NAMALWA (cell line): ENCODE results near the gene SMO.

Experiments used
- DNase-seq: peaks from one replicate; pipeline ENCODE4 v3.0.0-alpha.2; 2015; ENCODE audit warnings: low spot score

SMO gene

GRCh38 chr7:129188372-129188891 is at the start of gene SMO:
Gene SMO (plus strand): TSS chr7:129188633. CDS start chr7:129189152, 519 bp downstream.
- no peak for DNase-seq

- DNase-seq = no peak
Observed at GRCh38 chr7:129143724-129144094, 44.7 kb upstream of the SMO start.

DNA sequence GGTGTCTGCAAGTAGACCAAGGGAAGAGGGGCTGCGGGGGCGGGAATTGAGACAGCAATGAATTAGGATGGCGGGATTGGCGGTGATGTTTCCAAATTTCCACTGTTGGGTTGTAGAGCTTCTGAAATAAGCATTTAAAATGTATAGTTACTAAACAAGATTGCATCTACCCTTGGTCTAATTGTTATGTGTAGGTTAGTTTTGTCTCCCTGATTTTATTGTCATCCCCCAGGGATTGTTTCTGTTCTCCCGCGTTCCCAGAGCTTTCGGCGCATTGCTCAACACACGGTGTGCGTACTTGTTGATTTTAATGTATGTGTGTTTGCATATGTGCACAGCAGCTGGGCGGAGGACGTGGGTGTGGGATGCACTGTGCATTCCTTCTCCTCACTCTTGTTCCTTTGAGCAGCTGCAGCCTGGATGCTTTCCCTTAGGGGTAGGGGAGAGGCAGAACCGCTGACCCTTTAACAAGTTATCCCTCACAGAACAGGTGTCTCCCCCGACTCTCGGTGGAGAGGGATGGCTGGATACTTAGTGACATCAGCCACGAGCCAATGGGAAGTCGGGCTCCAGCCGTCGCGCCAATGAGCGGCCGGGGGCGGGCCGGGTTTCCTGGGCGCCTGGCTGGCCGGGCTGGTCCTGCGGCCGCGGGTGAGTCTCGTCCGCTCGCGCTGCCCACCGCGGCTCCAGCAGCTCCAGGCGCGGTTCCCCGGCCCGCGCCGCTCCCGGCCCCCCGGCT is 44.2 kb upstream of the SMO start, which contains the start of gene TSPAN33:
TSPAN33 (plus strand) TSS at position 613 of the 739 bp plus-strand sequence. CDS start 274 bp downstream, outside the sequence.
- DNase-seq = peak; percentile 82

DNA sequence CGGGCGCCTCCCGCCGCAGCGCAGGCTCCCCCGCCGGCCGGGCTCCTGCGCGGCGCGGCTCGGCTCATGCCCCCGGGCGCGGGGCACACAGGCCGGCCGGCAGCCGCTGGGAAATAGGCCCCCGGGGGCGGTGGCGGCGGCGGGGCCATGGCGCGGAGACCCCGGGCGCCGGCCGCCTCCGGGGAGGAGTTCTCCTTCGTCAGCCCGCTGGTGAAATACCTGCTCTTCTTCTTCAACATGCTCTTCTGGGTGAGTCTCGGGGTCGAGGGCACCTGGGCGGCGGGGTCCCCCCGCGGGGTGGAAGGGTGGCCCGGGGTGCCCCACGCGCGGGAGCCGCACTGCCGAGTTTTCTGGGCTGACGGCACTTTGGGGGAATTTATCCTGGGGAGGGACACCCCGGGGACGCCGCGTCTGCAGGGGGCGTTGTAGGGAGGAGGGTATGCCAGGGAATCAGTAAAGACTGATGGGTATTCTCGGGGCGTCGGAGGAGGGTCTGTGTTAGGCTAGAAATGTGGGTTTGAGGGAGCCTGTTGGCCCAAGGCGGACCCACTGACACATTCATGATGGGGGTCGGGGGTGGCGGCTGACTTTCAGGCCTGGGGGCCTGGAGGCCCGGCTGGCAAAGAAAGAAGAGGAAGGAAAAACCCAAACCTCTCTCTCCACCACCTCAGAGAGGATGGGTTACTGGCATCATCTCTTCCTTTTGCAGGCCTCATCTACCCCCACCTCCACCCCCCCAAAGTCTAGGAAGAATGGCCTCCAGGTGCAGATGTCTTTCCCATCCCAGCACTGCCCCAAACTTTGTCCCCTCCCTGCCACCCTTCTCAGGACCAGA is 43.4 kb upstream of the SMO start:
- DNase-seq = peak; percentile 41

- peak; percentile 63 for DNase-seq
Observed at GRCh38 chr7:129146237-129146979, 42.0 kb upstream of the SMO start.

DNA sequence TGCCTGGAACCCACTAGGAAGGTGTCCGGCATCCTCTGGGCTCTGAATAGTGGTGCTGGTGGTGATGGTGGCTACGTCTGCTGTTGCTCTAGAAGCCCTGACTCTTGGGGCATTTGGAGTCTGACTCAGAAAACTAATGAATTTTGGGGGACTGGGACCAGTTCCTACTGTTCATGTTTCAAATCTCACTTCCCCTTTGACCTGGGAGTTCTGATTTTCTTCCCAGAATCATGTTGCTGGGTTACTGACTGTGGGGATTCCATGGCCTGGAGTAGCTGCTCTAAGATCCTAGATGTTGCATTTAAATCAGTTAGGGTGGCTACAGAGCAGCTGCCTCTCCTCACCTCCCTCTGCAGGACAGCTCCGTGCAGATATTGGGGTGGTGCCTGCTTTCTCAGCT is 40.7 kb upstream of the SMO start:
- DNase-seq = no peak

GRCh38 chr7:129149511-129149910 is 38.9 kb upstream of the SMO start:
- DNase-seq = no peak

DNA sequence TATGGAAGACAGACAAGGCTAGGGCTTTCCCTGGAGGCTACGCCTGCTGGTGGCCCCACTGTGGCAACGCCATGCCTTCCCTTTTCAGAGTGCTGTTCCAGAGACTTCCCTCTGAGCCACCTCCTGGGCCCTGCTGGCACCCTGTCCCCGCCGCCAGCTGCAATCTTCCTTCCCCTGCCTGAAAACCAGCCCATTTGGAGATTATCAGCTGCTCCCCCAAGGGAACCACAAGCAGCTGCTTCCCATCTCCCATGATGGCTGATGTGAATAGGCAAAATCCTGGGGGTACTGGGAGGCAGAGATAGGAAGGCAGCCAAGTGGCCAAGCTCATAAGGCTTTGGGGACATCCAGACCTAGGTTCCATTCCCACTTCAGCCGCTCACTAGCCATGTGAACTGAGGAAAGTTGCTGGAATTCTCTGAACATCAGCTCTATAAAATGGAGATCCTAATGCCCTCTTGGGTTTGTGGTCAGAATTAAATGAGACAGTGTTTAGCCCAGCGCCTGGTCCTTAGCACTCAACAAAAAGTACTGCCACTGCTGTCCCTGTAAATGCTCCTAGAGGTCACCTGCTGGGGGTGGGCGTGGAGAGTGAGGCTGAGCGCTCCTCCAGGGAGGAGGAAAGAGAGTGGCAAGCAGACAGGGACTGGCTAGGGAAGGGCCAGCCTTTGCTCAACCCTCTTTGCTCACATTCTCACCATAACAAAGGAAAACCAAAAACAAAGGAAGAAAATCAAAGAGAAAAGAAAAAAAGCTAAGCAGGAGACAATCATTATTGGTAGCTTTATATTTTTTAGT is 38.0 kb upstream of the SMO start:
- DNase-seq = no peak

- no peak for DNase-seq
Observed at GRCh38 chr7:129157651-129158050, 30.8 kb upstream of the SMO start.

GRCh38 chr7:129159539-129159938 is 28.9 kb upstream of the SMO start:
- no peak for DNase-seq

DNA sequence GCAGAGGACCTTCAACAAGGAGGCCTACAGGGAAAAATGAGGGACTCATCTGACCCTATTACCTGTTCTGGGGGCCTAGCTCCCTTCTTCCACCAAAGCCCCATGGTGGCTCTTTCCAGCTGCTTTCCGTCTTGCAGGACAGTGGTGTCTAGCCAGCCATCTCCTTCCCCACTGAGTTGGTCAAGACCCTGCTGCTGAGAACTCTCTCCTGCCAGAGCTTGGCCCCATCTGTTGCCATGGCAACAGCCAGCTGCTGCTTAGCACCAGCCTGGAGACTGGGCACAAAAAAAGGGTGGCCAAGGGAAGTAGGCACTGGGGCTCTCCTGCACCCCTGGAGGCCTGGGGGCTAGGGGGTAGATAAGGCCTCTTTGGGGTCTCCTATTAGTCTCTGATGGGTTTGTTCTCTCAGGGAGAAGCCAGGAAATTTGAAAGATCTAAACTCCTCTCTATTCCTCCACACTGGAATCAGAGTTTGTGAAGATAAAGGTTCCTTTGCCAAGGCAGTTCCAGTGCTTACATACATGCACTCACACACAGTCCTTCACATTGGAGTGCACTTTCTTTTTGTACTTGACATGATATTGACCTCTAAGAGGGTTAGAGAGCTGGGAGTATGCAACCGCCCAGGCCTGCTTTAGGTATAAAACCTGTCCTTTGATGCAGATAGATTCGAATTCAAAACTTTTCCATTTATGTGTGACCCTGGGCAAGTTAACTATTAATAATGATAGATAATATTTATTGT is 28.1 kb upstream of the SMO start:
- peak; percentile 48 for DNase-seq

- no peak for DNase-seq
Observed at GRCh38 chr7:129161524-129162225, 26.8 kb upstream of the SMO start.

DNA sequence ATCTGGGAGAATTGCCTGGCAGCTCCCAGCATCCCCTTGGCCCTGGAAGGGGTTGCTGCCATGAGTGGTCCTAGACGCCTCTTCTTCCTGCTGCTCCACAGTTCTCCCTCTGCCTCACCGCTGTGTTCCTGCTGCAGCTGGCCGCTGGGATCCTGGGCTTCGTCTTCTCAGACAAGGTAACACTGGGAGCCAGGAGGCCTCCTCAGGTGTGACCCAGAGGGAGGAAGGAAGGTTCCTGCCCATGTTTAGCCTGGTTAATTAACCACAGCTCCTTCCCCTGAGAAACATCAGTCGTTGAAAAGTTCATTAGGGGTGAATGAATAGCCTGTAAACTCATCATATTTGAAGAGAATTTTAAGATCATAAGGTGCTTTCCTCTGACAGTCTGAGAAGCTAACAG is 25.7 kb upstream of the SMO start:
- DNase-seq = no peak

GRCh38 chr7:129163875-129164544 is 24.4 kb upstream of the SMO start:
- DNase-seq = peak; percentile 81

GRCh38 chr7:129166745-129167144 is 21.7 kb upstream of the SMO start:
- DNase-seq = no peak

DNA sequence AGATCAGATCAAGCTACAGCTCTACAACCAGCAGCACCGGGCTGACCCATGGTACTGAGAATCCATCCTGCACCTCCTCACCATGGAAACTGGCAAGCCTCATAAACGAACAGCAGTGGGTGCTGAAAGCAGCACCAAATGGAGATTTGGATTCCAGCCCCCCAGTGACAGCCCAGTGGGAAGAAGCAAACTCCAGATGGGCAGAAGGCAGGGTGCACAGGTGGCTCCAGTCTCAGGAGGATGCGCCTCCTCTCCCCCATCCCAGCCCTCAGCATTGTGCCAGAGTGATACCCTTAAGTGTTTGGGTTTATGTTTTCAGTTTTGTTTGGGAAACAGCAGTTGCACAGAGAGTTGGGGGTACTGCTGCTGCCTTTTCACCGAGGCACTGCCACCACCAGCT is 20.6 kb upstream of the SMO start:
- DNase-seq = no peak

- no peak for DNase-seq
Observed at GRCh38 chr7:129168231-129169021, 20.0 kb upstream of the SMO start.

DNA sequence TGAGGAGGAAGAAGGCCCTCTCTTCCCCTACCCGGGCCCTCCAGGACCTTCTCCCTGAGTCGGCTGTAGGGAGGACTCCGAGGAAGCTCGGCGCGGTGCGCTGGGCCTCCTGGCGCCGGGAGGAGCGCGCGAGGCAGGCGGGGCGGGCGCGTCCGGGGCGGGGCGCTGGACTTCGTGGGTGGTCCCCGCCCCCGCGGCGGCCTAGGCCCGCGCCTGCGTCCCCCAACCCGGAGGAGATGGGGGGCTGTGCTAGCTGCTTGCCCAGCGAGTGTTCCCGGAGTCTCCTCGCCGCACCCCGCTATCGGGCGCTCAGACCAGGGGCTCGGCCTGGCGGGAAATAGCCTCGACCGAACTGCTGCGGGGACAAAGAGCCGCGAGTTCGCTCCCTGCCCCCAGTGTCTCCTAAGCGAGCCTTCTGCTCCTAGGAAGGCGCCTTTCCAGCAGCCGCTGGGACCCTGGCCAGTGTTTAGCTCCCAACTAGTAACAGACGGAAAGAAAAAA is 19.2 kb upstream of the SMO start:
- DNase-seq = no peak
